ENCODE data around the gene SYNDIG1. TPM values are rescaled to one million over a fixed set of nuclear protein-coding genes. Genes with fewer than 3 reads are reported as not detected.
A peak's percentile ranks its signal among the peaks of the same experiment; 100 is the strongest.

SYNDIG1 gene
- total RNA-seq, 6 donors from 2014 or later = 0.30 to 0.37 (median 0.34) TPM; not detected in 3

GRCh38 chr20:24708411-24709295 lies 239.2 kb downstream of the SYNDIG1 start:
- Histone ChIP-seq H3K4me3 (no peak overlapping the region), H3K27me3 (no peaks in the 10 kb centered on the region), H3K4me1 (no peaks in the 10 kb centered on the region), H3K36me3 (no peaks in the 10 kb centered on the region), H3K9me3 (no peaks in the 10 kb centered on the region), H3K27ac (no peak overlapping the region)
- TF ChIP-seq POLR2AphosphoS5 (IDR thresholded peaks at IDR 0.05) (no peak), EP300 (IDR thresholded peaks at IDR 0.05) (no peak), CTCF (IDR thresholded peaks at IDR 0.05) (no peak), POLR2A (IDR thresholded peaks at IDR 0.05) (no peak)
- ATAC-seq (ENCODE audit: low FRiP score in 2 of 2) = peak in 1 of 2 donors; percentile 55
- no peak for DNase-seq
- 54 to 69% methylated on average over 7 to 8 of the region's 8 CpGs for WGBS, 2 donors
